Breast epithelium (tissue), 4 donors: Measurements from ENCODE around the gene ZNF639. TPM values are rescaled to one million over a fixed set of nuclear protein-coding genes. Genes with fewer than 3 reads are reported as not detected.

Experiments
- DNase-seq, 2 donors: peaks; one replicate each; pipeline ENCODE4 v3.0.0-alpha.2; 2019; ENCODE audit warnings: low spot score in 2 of 2
- H3K27ac ChIP-seq, 2 donors: fragments of 200-600 bp; sonication (generic) in 1 of 2; one replicate each; pipeline ENCODE4 v1.5.1; 2016 to 2019; ENCODE audit warnings: mild to moderate bottlenecking in 1 of 2
- H3K27me3 ChIP-seq, 2 donors: fragments of 200-600 bp; sonication (generic) in 1 of 2; one replicate each; pipeline versions ENCODE4 v1.5.1 to v1.6.0; 2017 to 2019; ENCODE audit warnings: control low read depth in 1 of 2, mild to moderate bottlenecking in 1 of 2
- H3K36me3 ChIP-seq: fragments of 200-600 bp; one replicate; pipeline ENCODE4 v1.5.1; 2019
- H3K4me1 ChIP-seq, 2 donors: fragments of 200-600 bp; sonication (generic); one replicate each; pipeline ENCODE4 v1.5.1; 2016 to 2019; ENCODE audit warnings: control low read depth in 1 of 2
- H3K4me3 ChIP-seq, 3 donors: fragments of 200-600 bp; sonication (generic); 1 replicate in 2 of 3; 2 replicates in 1 of 3; pipeline ENCODE4 v1.5.1; 2016 to 2019; ENCODE audit warnings: mild to moderate bottlenecking in 3 of 3, moderate library complexity in 2 of 3
- H3K9me3 ChIP-seq, 2 donors: fragments of 200-600 bp; sonication (generic) in 1 of 2; one replicate each; pipeline ENCODE4 v1.5.1; 2016 to 2019; ENCODE audit warnings: control low read depth in 1 of 2
- POLR2A ChIP-seq: fragments of 450-650 bp; IDR thresholded peaks from one replicate; pipeline ENCODE4 v1.6.1; 2016; ENCODE audit warnings: antibody characterized with exemption, mild to moderate bottlenecking, moderate library complexity
- POLR2AphosphoS5 ChIP-seq, 3 donors: sonication (generic); formaldehyde crosslinking; IDR thresholded peaks; one replicate each; pipeline ENCODE4 v1.6.1; 2017; ENCODE audit warnings: antibody characterized with exemption in 3 of 3
- intact Hi-C: fragments of 100-400 bp; cut with DNase I; formaldehyde crosslinking; loops from one replicate; pipeline ENCODE4 v1.15.1; 2023; ENCODE audit warnings: low total_unique reads
- total RNA-seq, 3 donors: library from RNA; depleted of rRNA; stranded (reverse); fragments of >200 nt; gene quantifications; one replicate each; pipeline ENCODE4 v1.1.0, GENCODE V29; 2016
- TF ChIP-seq, protein P1 (sequence below), 3 donors: fragments of 450-650 bp; IDR thresholded peaks; one replicate each; pipeline ENCODE4 v1.5.1; 2016 to 2017; ENCODE audit warnings: antibody characterized with exemption in 3 of 3, mild to moderate bottlenecking in 3 of 3, moderate library complexity in 3 of 3

Gene ZNF639
- total RNA-seq, 3 donors from 2014 or later, result 41.4 to 44.9 (median 41.8) TPM

DNA sequence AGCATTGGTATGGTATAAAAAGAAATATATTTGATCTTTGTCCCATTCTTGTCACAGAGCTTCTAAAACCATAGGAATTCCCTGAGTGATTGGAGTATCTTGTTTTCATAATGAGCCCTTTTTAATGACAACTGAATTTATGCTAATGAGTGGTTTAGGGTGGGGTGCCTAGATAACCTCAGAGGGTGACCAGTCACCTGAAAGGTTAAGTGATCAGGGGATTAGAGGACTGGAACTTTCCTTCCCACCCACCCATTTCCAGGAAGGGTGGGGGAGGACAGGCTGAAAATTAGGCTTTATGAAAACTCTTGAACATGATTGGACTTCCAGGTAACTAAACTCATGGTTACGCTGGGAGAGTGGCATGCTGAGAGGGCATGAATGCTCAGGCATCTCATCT is 33.2 kb downstream of the ZNF639 start:
- H3K27ac ChIP-seq, result no peak overlapping the region

DNA sequence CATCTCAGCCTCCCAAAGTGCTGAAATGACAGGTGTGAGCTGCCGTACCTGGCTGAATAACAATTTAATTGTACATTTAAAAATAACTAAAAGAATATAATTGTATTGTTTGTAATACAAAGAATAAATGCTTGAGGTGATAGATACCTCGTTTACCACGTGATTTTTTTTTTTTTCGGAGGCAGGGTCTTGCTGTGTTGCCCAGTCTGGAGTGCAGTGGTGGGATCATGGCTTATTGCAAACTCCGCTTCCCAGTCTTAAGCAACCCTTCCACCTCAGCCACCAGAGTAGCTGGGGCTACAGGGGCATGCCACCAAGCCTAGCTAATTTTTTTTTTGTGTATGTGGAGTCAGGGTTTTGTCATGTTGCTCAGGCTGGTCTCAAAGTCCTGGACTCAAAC is 40.5 kb downstream of the ZNF639 start:
- Histone ChIP-seq H3K27ac (no peak overlapping the region), H3K27me3 (no peaks in the 10 kb centered on the region), H3K4me1 (no peaks in the 10 kb centered on the region), H3K4me3 (no peak overlapping the region), H3K36me3 (peaks cover 7% of the 10 kb centered on the region), H3K9me3 (no peaks in the 10 kb centered on the region)
- no peak for DNase-seq
- TF ChIP-seq POLR2AphosphoS5 (IDR thresholded peaks at IDR 0.05) (no peak), POLR2A (no peak)
- TF ChIP-seq, protein P1, sequence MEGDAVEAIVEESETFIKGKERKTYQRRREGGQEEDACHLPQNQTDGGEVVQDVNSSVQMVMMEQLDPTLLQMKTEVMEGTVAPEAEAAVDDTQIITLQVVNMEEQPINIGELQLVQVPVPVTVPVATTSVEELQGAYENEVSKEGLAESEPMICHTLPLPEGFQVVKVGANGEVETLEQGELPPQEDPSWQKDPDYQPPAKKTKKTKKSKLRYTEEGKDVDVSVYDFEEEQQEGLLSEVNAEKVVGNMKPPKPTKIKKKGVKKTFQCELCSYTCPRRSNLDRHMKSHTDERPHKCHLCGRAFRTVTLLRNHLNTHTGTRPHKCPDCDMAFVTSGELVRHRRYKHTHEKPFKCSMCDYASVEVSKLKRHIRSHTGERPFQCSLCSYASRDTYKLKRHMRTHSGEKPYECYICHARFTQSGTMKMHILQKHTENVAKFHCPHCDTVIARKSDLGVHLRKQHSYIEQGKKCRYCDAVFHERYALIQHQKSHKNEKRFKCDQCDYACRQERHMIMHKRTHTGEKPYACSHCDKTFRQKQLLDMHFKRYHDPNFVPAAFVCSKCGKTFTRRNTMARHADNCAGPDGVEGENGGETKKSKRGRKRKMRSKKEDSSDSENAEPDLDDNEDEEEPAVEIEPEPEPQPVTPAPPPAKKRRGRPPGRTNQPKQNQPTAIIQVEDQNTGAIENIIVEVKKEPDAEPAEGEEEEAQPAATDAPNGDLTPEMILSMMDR (IDR thresholded peaks at IDR 0.05), result no peak
- intact Hi-C loops, result no loop called here

More for the DNA sequence above, 33.2 kb downstream of the ZNF639 start:
- intact Hi-C loops, result loop anchor here (10.0 kb wide), 1 partner anchor 471 kb away; no protein-coding TSS in a partner anchor
- H3K4me1 ChIP-seq, result no peaks in the 10 kb centered on the region
- DNase-seq, result no peak
- peaks cover 8% of the 10 kb centered on the region for H3K36me3 ChIP-seq
- H3K27me3 ChIP-seq, result no peaks in the 10 kb centered on the region
- H3K4me3 ChIP-seq, result no peak overlapping the region
- TF ChIP-seq, protein P1 (IDR thresholded peaks at IDR 0.05), result no peak
- no peak for TF ChIP-seq POLR2AphosphoS5 (IDR thresholded peaks at IDR 0.05)
- TF ChIP-seq POLR2A, result no peak
- no peaks in the 10 kb centered on the region for H3K9me3 ChIP-seq

DNA sequence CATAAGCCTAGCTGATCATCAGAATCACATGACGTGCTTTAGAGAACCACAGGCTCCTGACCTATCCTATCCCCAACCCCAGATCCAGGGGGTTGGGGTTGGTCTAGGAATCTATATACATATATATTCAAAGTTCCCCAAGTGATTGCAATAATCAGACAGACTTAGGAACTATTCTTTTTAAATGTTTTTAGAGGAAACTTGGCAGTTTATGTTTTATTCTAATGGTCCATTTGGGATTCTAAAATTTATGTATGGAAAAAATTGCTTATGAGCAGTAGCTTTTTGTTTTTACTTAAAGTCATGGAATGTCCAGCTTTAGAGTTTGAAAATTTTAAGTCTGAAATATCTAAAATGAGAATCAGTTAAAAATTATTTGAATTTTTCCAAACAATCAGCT is 46.8 kb downstream of the ZNF639 start:
- TF ChIP-seq, protein P1 (IDR thresholded peaks at IDR 0.05), result no peak
- no peak for TF ChIP-seq POLR2A
- TF ChIP-seq POLR2AphosphoS5 (IDR thresholded peaks at IDR 0.05), result no peak
- Histone ChIP-seq H3K4me1 (no peaks in the 10 kb centered on the region), H3K27ac (no peak overlapping the region), H3K4me3 (no peak overlapping the region), H3K36me3 (peaks cover 16% of the 10 kb centered on the region), H3K9me3 (no peaks in the 10 kb centered on the region), H3K27me3 (no peaks in the 10 kb centered on the region)
- DNase-seq, result no peak
- intact Hi-C loops, result no loop called here

DNA sequence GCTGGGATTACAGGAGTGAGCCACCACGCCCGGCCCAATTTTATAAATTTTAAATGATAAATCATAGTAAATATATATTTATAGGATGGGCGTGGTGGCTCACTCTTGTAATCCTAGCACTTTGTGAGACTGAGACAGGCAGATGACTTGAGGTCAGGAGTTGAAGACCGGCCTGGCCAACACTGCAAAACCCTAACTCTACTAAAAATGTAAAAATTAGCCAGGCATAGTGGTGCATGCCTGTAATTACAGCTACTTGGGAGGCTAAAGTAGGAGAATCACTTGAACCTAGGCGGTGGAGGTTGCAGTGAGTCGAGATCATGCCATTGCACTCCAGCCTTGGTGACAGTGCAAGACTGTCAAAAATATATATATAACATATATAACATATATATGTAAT is 51.1 kb downstream of the ZNF639 start:
- H3K4me3 ChIP-seq, result no peak overlapping the region
- DNase-seq, result no peak
- H3K27ac ChIP-seq, result no peak overlapping the region
- no peaks in the 10 kb centered on the region for H3K9me3 ChIP-seq
- no peaks in the 10 kb centered on the region for H3K4me1 ChIP-seq
- H3K27me3 ChIP-seq, result no peaks in the 10 kb centered on the region
- intact Hi-C loops, result no loop called here
- peaks cover 4% of the 10 kb centered on the region for H3K36me3 ChIP-seq
- TF ChIP-seq, protein P1 (IDR thresholded peaks at IDR 0.05), result no peak
- TF ChIP-seq POLR2AphosphoS5 (IDR thresholded peaks at IDR 0.05) (no peak), POLR2A (no peak)

DNA sequence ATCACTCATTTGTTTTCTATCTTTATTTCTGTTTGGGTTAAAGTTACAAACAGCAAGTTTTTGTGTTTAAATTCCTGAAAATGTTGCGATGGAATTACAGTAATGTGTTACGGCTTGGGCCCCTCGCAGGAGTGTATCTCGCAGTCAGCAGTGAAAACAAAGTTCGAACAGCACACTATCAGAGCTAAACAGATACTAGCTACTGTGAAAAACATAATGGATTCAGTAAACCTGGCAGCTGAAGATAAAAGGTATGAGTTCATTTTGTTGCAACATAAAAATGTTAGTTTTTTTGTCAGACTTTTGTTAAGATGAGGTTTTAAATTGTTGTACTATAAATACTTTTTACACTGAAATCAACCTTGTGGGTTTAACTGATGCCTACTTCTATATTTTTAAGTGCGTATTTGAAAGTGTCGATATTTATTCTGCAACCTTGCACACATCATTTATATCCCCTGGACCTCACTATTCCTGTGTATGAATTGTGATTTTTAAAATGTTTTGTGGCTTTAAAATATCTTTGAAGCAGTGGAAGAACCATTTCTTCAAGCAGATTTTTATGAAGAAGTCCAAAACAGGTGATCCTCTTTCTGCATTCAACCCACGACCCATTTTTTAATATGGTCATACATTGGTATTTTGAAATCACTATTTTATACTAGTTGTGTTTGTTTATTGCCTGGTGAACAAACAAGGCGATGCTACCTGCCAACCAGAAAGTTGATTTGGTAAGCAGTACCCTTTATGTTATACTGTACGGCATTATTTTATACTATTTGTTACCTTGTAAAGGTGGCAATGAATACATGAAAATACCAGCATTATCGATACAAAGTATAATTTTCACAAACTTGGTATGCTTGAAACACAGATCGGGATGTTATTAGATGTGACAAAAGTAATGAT is 52.5 kb downstream of the ZNF639 start:
- no peak overlapping the region for H3K27ac ChIP-seq
- DNase-seq, result no peak
- intact Hi-C loops, result no loop called here
- no peak for TF ChIP-seq POLR2AphosphoS5 (IDR thresholded peaks at IDR 0.05)
- TF ChIP-seq POLR2A, result no peak
- TF ChIP-seq, protein P1 (IDR thresholded peaks at IDR 0.05), result no peak
- H3K4me1 ChIP-seq, result no peaks in the 10 kb centered on the region
- no peaks in the 10 kb centered on the region for H3K9me3 ChIP-seq
- no peaks in the 10 kb centered on the region for H3K27me3 ChIP-seq
- no peak overlapping the region for H3K4me3 ChIP-seq
- no peaks in the 10 kb centered on the region for H3K36me3 ChIP-seq
